BJ (cell line): ENCODE measurements around the gene CXCR1. TPM values are rescaled to one million over a fixed set of nuclear protein-coding genes. Genes with fewer than 3 reads are reported as not detected.

ENCODE experiments used
- CTCF ChIA-PET: fragments of 350-600 bp; formaldehyde crosslinking; extraction: SDS; loops from one replicate; lab custom pipeline; 2021; ENCODE audit warnings: antibody characterized with exemption, inconsistent platforms; lab: Yijun Ruan, JAX
- POLR2A ChIA-PET: fragments of 300-600 bp; sonication (Branson Sonifier 250); formaldehyde crosslinking; extraction: SDS; loops from one replicate; lab custom pipeline; 2021; ENCODE audit warnings: antibody characterized with exemption; lab: Charles Lee
- DNase-seq: peaks from one replicate; pipeline ENCODE4 v3.0.0-alpha.2; 2011; ENCODE audit warnings: low read depth
- H3K27me3 ChIP-seq: 2 replicates; pipeline ENCODE4 v1.6.0; 2011; ENCODE audit warnings: low read length; ENCODE audit not compliant: control insufficient read depth, insufficient read depth
- H3K36me3 ChIP-seq: 2 replicates; pipeline ENCODE4 v1.5.1; 2011; ENCODE audit warnings: low read length; ENCODE audit not compliant: control insufficient read depth, insufficient read depth
- H3K4me3 ChIP-seq: 2 replicates; pipeline ENCODE4 v1.5.1; 2011; ENCODE audit warnings: low read depth, mild to moderate bottlenecking, control low read depth, low read length
- CTCF ChIP-seq: IDR thresholded peaks from 2 replicates; pipeline ENCODE4 v1.5.1; 2011; ENCODE audit warnings: low read depth, mild to moderate bottlenecking, control low read depth, inconsistent platforms, low read length, moderate library complexity; ENCODE audit not compliant: insufficient read depth
- polyA plus RNA-seq: library from polyadenylated mRNA; depleted of rRNA; stranded (reverse); fragments of >200 nt; gene quantifications from 2 replicates; pipeline ENCODE4 v1.2.3, GENCODE V29; 2011

CXCR1 gene
- polyA plus RNA-seq, 1 experiment = not detected

GRCh38 chr2:218145124-218145523, 21.6 kb downstream of the CXCR1 start:
- POLR2A ChIA-PET = no interaction called here
- Histone ChIP-seq H3K27me3 (peaks cover 18% of the 10 kb centered on the region), H3K36me3 (no peaks in the 10 kb centered on the region), H3K4me3 (no peak overlapping the region)
- no peak for DNase-seq
- CTCF ChIA-PET = no interaction called here
- no peak for TF ChIP-seq CTCF

- POLR2A ChIA-PET = no interaction called here
- TF ChIP-seq CTCF = no peak
- CTCF ChIA-PET = no interaction called here
- no peak overlapping the region for H3K4me3 ChIP-seq
- H3K27me3 ChIP-seq = peaks cover 24% of the 10 kb centered on the region
- H3K36me3 ChIP-seq = no peaks in the 10 kb centered on the region
- DNase-seq = no peak
These were observed 28.7 kb downstream of the CXCR1 start for GRCh38 chr2:218138047-218138446.

- no peaks in the 10 kb centered on the region for H3K36me3 ChIP-seq
- no peak for DNase-seq
- ChIA-PET POLR2A (no interaction called here), CTCF (no interaction called here)
- peaks cover 24% of the 10 kb centered on the region for H3K27me3 ChIP-seq
- H3K4me3 ChIP-seq = no peak overlapping the region
- TF ChIP-seq CTCF = no peak
These were observed 29.2 kb downstream of the CXCR1 start for GRCh38 chr2:218137514-218137913.

GRCh38 chr2:218130822-218131221, 35.9 kb downstream of the CXCR1 start:
- ChIA-PET CTCF (no interaction called here), POLR2A (no interaction called here)
- Histone ChIP-seq H3K4me3 (no peak overlapping the region), H3K36me3 (no peaks in the 10 kb centered on the region), H3K27me3 (peaks cover 18% of the 10 kb centered on the region)
- no peak for TF ChIP-seq CTCF
- no peak for DNase-seq

GRCh38 chr2:218130377-218130776, 36.4 kb downstream of the CXCR1 start:
- Histone ChIP-seq H3K4me3 (no peak overlapping the region), H3K27me3 (peaks cover 21% of the 10 kb centered on the region), H3K36me3 (no peaks in the 10 kb centered on the region)
- no peak for DNase-seq
- ChIA-PET CTCF (no interaction called here), POLR2A (no interaction called here)
- no peak for TF ChIP-seq CTCF
